Amygdala (tissue), 56 donors: ENCODE results near the gene FGFRL1.
"Not testable (repeated sequence)": the region's sequence is repeated elsewhere in the genome, so short reads cannot be mapped to it uniquely, and the experiment has no call there.

ENCODE experiments used
- DNase-seq, 56 donors: peaks; one replicate each; lab custom pipeline; 2025; lab: John Stamatoyannopoulos, UW

FGFRL1 gene

DNA sequence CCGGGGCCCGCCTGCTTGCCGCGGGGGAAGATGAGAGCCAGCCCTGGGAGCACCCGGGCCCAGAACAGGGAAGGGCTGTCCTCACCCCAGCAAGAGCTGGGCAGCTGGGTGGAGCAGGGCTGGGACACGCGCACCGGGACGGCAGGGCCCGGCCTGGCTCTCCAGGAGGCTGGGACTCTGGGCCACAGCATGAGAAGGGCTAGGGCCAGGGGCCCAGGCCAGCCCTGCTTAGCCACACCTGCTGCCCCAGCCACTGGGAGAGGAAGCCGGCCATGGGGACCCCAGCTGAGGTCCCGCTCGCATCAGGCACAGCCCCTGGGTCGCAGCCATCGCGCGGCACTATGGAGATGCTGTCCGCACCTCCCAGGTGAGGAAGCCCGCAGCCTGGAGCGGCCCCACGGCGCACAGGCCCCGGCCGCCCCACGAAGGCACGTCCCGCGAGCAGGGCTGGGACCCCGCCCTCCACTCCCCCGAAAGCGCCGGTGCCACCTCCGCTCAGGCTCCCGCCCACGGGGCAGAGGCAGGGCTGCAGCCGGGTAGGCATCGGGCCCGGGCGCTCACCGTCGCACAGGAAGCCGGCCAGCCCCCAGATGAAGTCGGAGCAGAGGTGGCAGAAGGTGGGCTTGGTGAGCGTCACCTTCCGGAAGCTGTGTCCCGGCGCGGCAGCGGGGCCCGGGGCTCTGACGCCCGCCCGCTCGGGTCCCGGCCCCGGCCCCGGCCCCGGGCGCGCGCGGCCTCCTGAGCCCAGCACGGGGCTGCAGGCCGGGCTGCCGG, 38.6 kb upstream of the FGFRL1 start:
- no peak for DNase-seq

GRCh38 chr4:973431-974397, 37.7 kb upstream of the FGFRL1 start, which contains the start of gene DGKQ:
TSS of gene DGKQ (minus strand) at chr4:973569. CDS start at chr4:973482, 87 bp downstream.
- peak in 55 of 56 donors; percentile 23 to 94 (median 80) for DNase-seq

- no peak for DNase-seq
These were observed 36.8 kb upstream of the FGFRL1 start for GRCh38 chr4:974668-975067.

- DNase-seq = not testable (repeated sequence)
These were observed 35.4 kb upstream of the FGFRL1 start for GRCh38 chr4:976016-976415.

DNA sequence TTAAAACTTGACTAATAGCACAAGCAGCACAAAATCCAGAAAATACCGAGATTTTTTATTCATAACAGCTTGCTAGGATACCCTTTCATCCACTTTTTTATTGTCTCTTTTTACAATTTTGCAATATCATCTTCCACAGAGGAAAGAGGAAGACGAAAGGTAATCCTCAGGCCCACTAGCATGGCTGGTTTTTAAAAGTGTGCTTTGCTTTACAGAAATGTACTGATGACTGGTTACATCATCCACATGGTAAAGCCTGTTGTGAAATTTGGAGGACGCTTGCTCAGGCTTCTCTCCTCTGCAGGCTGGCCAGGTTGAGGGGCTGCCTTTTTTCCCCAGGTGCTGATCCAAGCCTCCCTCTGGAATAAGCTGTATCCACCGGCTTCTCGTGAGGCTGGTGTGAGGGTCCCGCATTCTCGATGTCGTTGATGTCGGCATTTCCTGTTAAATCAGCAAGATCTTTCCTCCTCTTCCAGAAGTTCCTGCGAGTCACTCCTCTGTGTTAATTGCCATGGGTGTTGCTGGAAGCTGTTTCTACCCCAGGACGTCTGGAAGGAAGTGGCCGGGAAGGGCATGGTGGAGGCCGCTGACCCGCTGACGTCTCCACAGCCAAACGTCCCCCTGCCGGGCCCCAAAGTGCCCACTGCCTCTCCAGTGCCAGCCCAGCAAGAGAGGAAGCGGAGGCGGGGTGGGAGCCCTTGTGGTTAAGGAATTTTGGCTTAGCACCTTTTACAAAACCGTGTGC, 32.3 kb upstream of the FGFRL1 start:
- DNase-seq = no peak

DNA sequence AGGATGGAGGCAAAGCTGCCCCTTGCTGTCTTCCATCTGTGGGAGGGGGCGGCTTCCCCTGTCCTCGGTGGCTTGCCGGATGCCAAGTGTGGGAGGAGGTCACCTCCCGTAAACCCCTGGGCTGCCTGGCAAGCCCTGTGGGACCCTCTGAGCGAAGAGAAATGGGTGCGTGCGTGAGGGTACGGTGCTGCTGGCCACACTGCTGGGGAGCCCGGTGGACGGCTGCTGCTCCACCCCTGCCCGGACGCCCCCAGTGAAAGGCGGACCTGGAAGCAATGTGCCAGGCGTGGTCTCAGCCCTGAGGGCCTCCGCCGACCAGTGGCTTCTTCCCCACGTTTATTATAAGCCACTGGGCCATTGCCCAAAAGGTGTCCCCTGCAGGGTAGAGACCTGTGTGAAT, 29.1 kb upstream of the FGFRL1 start:
- DNase-seq = no peak

DNA sequence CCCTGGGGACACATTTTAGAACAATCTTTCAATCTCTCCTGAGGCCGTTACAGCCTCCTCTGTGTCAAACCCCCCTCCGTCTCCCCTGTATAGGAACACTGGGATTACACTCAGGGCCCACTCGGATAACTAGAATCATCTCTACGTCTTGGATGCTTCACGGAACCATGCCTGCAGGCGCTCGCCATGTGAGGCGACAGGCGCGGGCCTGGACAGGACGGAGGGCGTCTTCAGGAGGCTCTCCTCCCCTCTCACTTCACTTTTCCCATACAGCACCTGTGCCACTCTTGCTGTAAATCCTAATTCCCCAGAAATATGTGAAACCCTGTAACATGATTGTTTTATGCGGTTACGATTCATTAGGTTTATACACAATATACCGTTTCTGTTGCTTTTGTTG, 28.6 kb upstream of the FGFRL1 start:
- no peak for DNase-seq

DNA sequence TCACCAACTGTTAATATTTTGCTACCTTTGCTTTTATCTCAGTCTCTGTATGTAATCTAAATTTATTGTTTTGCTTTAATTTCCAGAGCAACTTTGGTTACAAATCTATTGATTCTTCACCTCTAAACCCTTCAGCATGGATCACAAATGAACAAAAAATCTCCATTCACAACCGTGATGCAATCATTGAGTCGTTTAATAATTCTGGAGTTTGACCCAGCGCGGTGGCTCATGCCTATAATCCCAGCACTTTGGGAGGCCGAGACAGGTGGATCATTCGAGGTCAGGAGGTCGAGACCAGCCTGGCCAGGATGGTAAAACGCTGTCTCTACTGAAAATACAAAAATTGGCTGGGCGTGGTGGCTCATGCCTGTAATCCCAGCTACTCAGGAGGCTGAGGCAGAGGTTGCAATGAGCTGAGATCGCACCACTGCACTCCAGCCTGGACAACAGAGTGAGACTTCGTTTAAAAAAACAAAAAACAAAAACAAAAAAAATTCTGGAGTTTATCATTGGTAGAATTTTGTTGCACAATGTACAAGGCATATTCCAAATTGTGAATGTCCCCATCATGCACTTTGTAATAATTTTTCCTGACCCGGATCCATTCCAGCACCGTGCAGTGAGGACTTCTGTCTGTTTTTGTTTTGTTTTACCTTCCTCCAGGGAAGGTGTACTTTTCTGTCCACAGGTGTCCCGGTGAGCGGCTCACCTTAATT, 26.9 kb upstream of the FGFRL1 start:
- no peak for DNase-seq

- DNase-seq = peak in 9 of 56 donors; percentile 4 to 38 (median 27)
These were observed 26.1 kb upstream of the FGFRL1 start for GRCh38 chr4:985123-985830.

DNA sequence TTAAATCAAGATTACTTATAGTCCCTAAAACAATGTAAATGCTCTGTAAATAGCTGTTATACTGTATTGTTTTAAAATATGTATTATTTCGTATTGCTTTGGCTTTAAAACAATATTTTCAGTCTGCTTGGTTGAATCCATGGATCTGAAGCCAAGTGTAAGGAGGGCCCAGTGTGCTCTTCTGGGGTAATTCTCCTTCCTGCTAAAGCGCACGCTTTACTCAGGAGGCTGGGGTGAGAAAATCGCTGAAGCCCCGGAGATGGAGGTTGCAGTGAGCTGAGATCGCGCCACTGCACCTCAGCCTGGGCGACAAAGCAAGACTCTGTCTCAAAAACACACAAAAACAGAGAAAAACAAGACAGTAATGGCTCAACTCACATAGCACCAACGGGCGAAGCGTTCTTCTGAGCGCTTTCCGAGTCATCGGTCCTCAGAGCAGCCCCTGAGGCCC, 25.0 kb upstream of the FGFRL1 start:
- DNase-seq = no peak

DNA sequence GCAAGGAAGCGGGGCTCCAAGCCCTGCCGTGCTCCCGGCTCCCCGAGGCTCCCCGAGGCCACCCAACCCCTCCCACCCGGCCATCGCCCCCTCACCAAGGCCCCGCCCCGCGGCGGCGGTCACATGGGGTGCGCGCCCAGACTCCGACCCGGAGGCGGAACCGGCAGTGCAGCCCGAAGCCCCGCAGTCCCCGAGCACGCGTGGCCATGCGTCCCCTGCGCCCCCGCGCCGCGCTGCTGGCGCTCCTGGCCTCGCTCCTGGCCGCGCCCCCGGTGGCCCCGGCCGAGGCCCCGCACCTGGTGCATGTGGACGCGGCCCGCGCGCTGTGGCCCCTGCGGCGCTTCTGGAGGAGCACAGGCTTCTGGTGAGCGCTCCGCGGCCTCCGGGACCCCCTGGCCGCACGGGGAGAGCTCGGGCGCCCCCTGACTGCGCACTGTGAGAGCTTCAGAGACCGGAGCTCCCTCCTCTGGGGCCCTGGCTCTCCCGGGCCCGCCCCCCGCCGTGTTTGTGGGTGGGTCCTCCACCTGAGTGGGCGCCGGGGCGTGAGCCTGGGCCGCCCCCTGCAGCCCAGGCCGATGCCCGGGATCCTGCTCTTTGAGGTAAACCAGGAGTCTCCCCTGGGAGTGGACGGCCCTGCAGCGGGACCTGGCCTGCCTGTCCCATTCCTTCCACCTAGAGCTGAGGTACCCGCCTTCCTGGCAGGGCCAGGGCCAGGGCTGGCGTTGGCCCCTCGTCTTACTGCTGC, 24.4 kb upstream of the FGFRL1 start, which contains the start of gene IDUA:
IDUA (plus strand) TSS at position 166 of the 745 bp plus-strand sequence; CDS start at position 207, 41 bp downstream.
- peak in 55 of 56 donors; percentile 28 to 87 (median 73) for DNase-seq

GRCh38 chr4:987624-988513, 23.6 kb upstream of the FGFRL1 start:
- DNase-seq = no peak

DNA sequence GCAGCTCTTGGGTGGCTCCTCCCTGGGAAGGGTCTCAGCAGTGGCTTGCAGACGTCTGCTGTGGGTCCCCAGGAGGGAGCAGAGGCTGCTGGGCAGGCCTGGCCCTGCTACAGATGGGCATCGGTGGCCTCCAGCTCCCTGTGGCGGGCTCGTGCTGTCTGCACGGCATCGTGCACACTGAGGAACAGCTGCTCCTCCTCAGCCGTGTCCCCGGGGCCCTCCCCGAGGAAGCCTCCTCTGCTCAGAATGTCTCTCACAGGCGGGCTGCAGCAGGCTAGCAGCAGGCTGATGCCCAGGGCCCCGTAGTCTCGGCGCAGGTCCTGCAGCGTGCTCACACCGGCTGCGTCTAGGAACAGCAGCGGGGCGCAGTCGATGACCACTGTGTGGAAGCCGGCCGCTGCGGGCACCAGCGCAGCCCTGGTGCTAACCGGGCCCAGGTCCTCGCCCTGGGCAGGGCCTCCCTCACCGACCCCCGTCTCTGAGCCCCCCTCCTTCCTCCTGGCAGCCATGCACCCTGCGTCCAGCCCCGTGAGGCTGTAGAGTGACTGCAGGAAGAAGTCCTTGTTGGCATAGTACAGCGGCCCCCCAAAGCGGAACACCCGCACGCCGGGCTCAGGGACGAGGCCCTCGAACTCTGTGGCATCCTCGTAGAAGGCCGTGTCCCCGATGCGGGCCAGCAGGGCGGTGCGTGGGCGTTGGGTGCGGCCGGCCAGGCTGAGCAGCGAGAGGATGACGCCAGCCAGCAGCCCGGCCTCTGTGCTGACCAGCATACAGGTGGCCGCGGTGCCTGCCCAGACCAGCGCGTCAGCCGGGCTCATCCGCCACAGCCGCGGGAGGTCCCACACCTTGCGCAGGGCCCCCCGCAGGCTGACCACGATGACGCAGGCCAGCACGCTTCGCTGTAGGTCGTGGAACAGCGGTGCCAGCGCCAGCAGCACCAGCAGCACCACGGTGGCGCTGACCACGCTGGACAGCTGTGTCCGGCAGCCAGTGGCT, 22.4 kb upstream of the FGFRL1 start:
- DNase-seq = no peak

- DNase-seq = no peak
These were observed 21.5 kb upstream of the FGFRL1 start for GRCh38 chr4:989722-990471.

- no peak for DNase-seq
These were observed 20.6 kb upstream of the FGFRL1 start for GRCh38 chr4:990746-991367.
